ENCODE measurements around the gene LDLRAD3. TPM values are rescaled to one million over a fixed set of nuclear protein-coding genes. Genes with fewer than 3 reads are reported as not detected.

LDLRAD3 gene
- total RNA-seq, 4 donors from 2014 or later: 39.7 to 50.9 (median 46.0) TPM

DNA sequence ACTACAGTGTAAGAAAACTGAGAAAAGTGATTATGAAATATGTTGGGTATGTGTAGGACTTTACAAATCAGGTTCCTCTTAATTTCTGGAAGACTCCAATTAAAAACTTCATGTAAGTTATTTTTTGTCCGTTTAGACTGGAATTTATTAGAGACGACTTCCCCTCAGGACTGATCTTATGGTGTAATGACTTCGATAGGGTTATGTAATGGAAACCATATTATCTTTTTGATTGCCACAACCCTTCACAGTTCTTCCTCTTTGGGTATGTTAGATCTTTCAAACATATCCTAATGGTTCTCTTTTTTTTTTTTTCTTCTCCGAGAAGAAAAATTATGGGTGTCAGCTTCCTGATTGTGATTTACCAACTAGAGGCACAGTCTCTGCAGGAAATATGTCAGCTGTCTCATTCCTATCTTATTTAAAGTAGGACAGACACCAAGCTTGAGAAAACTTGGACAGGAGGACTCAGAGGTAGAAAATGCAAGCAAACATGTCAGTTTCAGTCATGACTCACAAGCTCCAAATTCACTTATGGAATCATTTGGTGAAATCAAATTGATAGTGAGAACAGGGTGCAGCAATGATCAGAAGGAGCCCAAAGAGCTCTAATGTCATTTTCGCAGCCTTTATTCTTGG is 11.1 kb upstream of the LDLRAD3 start:
- no peak for TF ChIP-seq POLR2AphosphoS5 (IDR thresholded peaks at IDR 0.05)
- TF ChIP-seq, protein P1, sequence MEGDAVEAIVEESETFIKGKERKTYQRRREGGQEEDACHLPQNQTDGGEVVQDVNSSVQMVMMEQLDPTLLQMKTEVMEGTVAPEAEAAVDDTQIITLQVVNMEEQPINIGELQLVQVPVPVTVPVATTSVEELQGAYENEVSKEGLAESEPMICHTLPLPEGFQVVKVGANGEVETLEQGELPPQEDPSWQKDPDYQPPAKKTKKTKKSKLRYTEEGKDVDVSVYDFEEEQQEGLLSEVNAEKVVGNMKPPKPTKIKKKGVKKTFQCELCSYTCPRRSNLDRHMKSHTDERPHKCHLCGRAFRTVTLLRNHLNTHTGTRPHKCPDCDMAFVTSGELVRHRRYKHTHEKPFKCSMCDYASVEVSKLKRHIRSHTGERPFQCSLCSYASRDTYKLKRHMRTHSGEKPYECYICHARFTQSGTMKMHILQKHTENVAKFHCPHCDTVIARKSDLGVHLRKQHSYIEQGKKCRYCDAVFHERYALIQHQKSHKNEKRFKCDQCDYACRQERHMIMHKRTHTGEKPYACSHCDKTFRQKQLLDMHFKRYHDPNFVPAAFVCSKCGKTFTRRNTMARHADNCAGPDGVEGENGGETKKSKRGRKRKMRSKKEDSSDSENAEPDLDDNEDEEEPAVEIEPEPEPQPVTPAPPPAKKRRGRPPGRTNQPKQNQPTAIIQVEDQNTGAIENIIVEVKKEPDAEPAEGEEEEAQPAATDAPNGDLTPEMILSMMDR (IDR thresholded peaks at IDR 0.05): no peak
- no peak for TF ChIP-seq EP300 (IDR thresholded peaks at IDR 0.05)
- no peak for TF ChIP-seq POLR2A (IDR thresholded peaks at IDR 0.05)
- Histone ChIP-seq H3K4me3 (no peak overlapping the region), H3K27me3 (no peaks in the 10 kb centered on the region), H3K27ac (no peak overlapping the region), H3K36me3 (no peaks in the 10 kb centered on the region), H3K9me3 (no peaks in the 10 kb centered on the region), H3K4me1 (peaks cover 9% of the 10 kb centered on the region)
- WGBS: 53% methylated on average over 5 of the region's 5 CpGs
- DNase-seq (ENCODE audit: low spot score in 2 of 2): no peak

DNA sequence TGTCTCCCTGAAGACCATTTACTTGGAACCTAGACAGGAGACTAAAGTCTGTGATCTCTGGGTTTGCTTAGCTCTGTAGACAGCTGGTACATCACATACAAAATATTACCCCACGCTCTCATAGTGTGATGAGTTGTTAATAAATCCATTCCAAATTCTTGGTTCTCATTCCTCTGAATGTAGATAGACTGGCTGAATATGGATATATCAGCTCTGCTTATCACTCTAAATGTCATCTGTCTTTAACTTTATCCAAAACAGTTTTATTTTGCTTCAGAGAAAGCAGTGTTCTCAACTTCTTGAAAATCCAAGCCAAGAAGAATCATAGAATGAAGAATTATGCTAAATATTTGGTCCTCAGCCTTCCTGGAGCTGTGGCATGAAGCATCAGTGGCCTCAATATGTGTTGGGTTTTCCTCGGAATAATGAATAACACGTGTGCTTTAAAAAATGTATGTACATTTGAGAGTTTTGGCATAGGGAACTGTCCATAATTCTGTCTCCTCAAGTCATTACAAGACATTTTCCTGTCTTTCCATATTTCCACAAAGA is 10.5 kb upstream of the LDLRAD3 start:
- Histone ChIP-seq H3K4me1 (peaks cover 3% of the 10 kb centered on the region), H3K9me3 (no peaks in the 10 kb centered on the region), H3K27ac (no peak overlapping the region), H3K36me3 (no peaks in the 10 kb centered on the region), H3K27me3 (no peaks in the 10 kb centered on the region), H3K4me3 (no peak overlapping the region)
- 64% methylated on average over 3 of the region's 3 CpGs for WGBS
- TF ChIP-seq EP300 (IDR thresholded peaks at IDR 0.05) (no peak), POLR2AphosphoS5 (IDR thresholded peaks at IDR 0.05) (no peak), POLR2A (IDR thresholded peaks at IDR 0.05) (no peak)
- TF ChIP-seq, protein P1 (IDR thresholded peaks at IDR 0.05): no peak
- DNase-seq (ENCODE audit: low spot score in 2 of 2): no peak

DNA sequence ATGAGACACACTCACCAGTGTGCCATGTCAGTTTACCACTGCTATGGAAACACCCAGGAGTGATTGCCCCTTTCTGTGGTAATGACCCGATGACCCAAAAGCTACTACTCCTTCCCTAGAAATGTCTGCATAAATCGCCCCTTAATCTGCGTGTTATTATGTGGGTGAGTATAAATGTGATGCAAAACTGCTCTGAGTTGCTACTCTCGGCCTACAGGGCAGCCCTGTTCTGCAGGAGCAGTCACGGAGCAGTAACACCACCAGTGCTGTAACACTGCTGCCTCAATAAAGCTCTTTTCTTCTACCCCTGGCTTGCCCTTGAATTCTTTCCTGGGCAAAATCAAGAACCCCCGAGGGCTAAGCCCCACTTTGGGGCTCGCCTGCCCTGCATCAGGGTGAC is 9.6 kb upstream of the LDLRAD3 start:
- H3K36me3 ChIP-seq: no peaks in the 10 kb centered on the region
- TF ChIP-seq POLR2A (IDR thresholded peaks at IDR 0.05) (no peak), EP300 (IDR thresholded peaks at IDR 0.05) (no peak), POLR2AphosphoS5 (IDR thresholded peaks at IDR 0.05) (no peak)
- TF ChIP-seq, protein P1 (IDR thresholded peaks at IDR 0.05): no peak
- DNase-seq (ENCODE audit: low spot score in 2 of 2): no peak
- no peaks in the 10 kb centered on the region for H3K27me3 ChIP-seq
- no peak overlapping the region for H3K4me3 ChIP-seq
- no peaks in the 10 kb centered on the region for H3K4me1 ChIP-seq
- no peaks in the 10 kb centered on the region for H3K9me3 ChIP-seq
- H3K27ac ChIP-seq: no peak overlapping the region
- WGBS: 83% methylated on average over 7 of the region's 7 CpGs

DNA sequence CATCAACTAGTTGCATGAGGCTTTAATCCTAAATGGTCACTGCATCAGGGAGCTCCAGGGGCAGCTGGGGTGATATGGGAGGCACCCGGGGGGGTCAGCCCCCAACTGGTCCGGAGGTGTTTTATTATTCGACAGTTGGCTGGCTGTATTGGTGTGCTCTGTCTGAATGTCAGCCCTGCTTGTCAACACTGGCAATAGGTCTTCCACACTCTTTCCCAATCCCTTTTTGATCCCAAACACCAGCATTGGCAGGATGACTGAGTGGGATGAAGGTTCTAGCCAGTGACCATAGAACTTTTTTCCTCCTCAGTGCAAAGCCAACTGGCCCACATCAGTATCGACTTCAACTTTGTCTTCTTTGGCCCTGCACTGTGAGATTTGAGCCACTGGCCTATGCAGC is 8.9 kb upstream of the LDLRAD3 start:
- Histone ChIP-seq H3K27me3 (no peaks in the 10 kb centered on the region), H3K9me3 (no peaks in the 10 kb centered on the region), H3K36me3 (no peaks in the 10 kb centered on the region), H3K4me3 (no peak overlapping the region), H3K27ac (no peak overlapping the region), H3K4me1 (no peaks in the 10 kb centered on the region)
- 40% methylated on average over 4 of the region's 4 CpGs for WGBS
- no peak for DNase-seq (ENCODE audit: low spot score in 2 of 2)
- TF ChIP-seq, protein P1 (IDR thresholded peaks at IDR 0.05): no peak
- no peak for TF ChIP-seq POLR2AphosphoS5 (IDR thresholded peaks at IDR 0.05)

DNA sequence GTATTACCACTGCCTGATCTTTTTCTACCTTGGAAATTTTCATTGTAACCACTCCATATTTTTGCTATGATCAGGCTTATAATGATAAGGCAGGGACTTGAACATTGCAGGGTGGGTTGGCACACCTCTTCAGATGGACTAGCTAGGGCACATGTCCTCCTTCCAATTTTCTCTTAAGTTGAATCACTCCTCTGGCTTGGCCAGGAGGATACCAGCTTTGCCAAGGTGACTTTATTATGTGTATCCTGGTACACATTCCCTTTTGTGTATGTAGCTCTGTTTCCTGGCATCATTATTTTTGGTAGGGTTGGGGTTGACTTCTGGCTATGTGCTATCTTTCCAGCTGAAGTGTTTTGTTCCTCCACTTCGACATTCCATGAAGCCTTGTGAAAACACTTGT is 8.5 kb upstream of the LDLRAD3 start:
- no peak overlapping the region for H3K27ac ChIP-seq
- TF ChIP-seq POLR2A (IDR thresholded peaks at IDR 0.05): no peak
- TF ChIP-seq POLR2AphosphoS5 (IDR thresholded peaks at IDR 0.05): no peak
- TF ChIP-seq EP300 (IDR thresholded peaks at IDR 0.05): no peak
- TF ChIP-seq, protein P1 (IDR thresholded peaks at IDR 0.05): no peak
- no peaks in the 10 kb centered on the region for H3K36me3 ChIP-seq
- DNase-seq (ENCODE audit: low spot score in 2 of 2): no peak
- H3K27me3 ChIP-seq: no peaks in the 10 kb centered on the region
- no peak overlapping the region for H3K4me3 ChIP-seq
- 46% methylated on average over 1 of the region's 1 CpG for WGBS
- H3K4me1 ChIP-seq: no peaks in the 10 kb centered on the region
- H3K9me3 ChIP-seq: no peaks in the 10 kb centered on the region

Data from suprapubic skin (tissue), 4 donors.